Lung (tissue), 12 donors: ENCODE results near the gene YAF2. TPM values are rescaled to one million over a fixed set of nuclear protein-coding genes. Genes with fewer than 3 reads are reported as not detected.

ENCODE experiments used
- ATAC-seq: fragments of 200-7000 bp; cut with Tn5 transposase; one replicate; pipeline ENCODE4 v1.9.1; 2020; ENCODE audit warnings: moderate number of reproducible peaks; ENCODE audit not compliant: insufficient read depth, low FRiP score
- DNase-seq, 3 donors: peaks; one replicate each; pipeline ENCODE4 v3.0.0-alpha.2; 2013 to 2017
- H3K27ac ChIP-seq, 2 donors: one replicate each; pipeline ENCODE4 v1.5.1; 2013; ENCODE audit warnings: mild to moderate bottlenecking in 2 of 2, moderate library complexity in 2 of 2, control low read depth in 1 of 2, inconsistent platforms in 1 of 2, low read depth in 1 of 2, low read length in 1 of 2
- H3K27me3 ChIP-seq, 3 donors: one replicate each; pipeline ENCODE4 v1.5.1; 2013; ENCODE audit warnings: low read length in 2 of 3; ENCODE audit not compliant: control insufficient read depth in 3 of 3, insufficient read depth in 3 of 3
- H3K36me3 ChIP-seq, 4 donors: one replicate each; pipeline ENCODE4 v1.5.1; 2013; ENCODE audit warnings: low read length in 4 of 4, mild to moderate bottlenecking in 1 of 4, moderate library complexity in 1 of 4; ENCODE audit not compliant: control insufficient read depth in 4 of 4, insufficient read depth in 4 of 4
- H3K4me1 ChIP-seq, 5 donors: one replicate each; pipeline ENCODE4 v1.5.1; 2013; ENCODE audit warnings: low read length in 5 of 5, mild to moderate bottlenecking in 2 of 5, moderate library complexity in 1 of 5; ENCODE audit not compliant: control insufficient read depth in 5 of 5, insufficient read depth in 5 of 5
- H3K4me3 ChIP-seq: one replicate; pipeline ENCODE4 v1.5.1; 2013; ENCODE audit warnings: mild to moderate bottlenecking, control low read depth, moderate library complexity
- H3K9ac ChIP-seq, 2 donors: one replicate each; pipeline ENCODE4 v1.5.1; 2013; ENCODE audit warnings: low read length in 2 of 2, control low read depth in 1 of 2; ENCODE audit not compliant: insufficient read depth in 1 of 2
- H3K9me3 ChIP-seq, 4 donors: one replicate each; pipeline ENCODE4 v1.5.1; 2013; ENCODE audit warnings: low read length in 3 of 4, mild to moderate bottlenecking in 1 of 4, moderate library complexity in 1 of 4; ENCODE audit not compliant: control insufficient read depth in 4 of 4, insufficient read depth in 3 of 4
- CTCF ChIP-seq: IDR thresholded peaks from 2 replicates; pipeline ENCODE4 v1.5.1; 2012; ENCODE audit warnings: mild to moderate bottlenecking; ENCODE audit errors: control extremely low read depth, extremely low read depth
- WGBS, 2 donors: extraction: QIAGEN DNeasy Blood & Tissue Kit; methylation state at CpG; one replicate each; pipeline ENCODE4 v1.1.7; 2013; 5-methylcytosine and 5-hydroxymethylcytosine counted together
- polyA plus RNA-seq, 2 donors: library from polyadenylated mRNA; stranded (reverse); fragments of 200-250 nt; gene quantifications; one replicate each; pipeline ENCODE4 v1.2.1, GENCODE V29; 2013
- total RNA-seq, 2 donors: library from RNA; depleted of rRNA in 1 of 2; stranded (reverse); fragments of >200 nt in 1 of 2; gene quantifications; one replicate each; pipeline ENCODE4 v1.2.1, GENCODE V29; 2014 to 2021
- donor health status: control.
- donor health status: control.
- donor health status: Bipolar disorder and iron deficiency.
- donor health status: healthy.
- donor health status: DM: yes; HTN: yes; CAD: no.

Gene YAF2
- total and polyA plus RNA-seq, 4 donors = 9.4 to 27.9 (median 19.0) TPM

GRCh38 chr12:42173961-42174521 is 64.0 kb downstream of the YAF2 start:
- Histone ChIP-seq H3K9ac (no peak overlapping the region), H3K36me3 (peaks cover 0 to 10% (median 3%) of the 10 kb centered on the region in 4 donors), H3K4me1 (peaks cover 0 to 8% (median 0%) of the 10 kb centered on the region in 5 donors), H3K9me3 (no peaks in the 10 kb centered on the region), H3K27me3 (no peaks in the 10 kb centered on the region), H3K27ac (no peak overlapping the region), H3K4me3 (no peak overlapping the region)
- no peak for ATAC-seq
- no peak for TF ChIP-seq CTCF
- no peak for DNase-seq

GRCh38 chr12:42172441-42173210 is 65.4 kb downstream of the YAF2 start:
- DNase-seq = no peak
- Histone ChIP-seq H3K4me3 (no peak overlapping the region), H3K27me3 (no peaks in the 10 kb centered on the region), H3K36me3 (peaks cover 0 to 7% (median 3%) of the 10 kb centered on the region in 4 donors), H3K9me3 (no peaks in the 10 kb centered on the region), H3K4me1 (peaks cover 0 to 8% (median 0%) of the 10 kb centered on the region in 5 donors), H3K27ac (no peak overlapping the region), H3K9ac (no peak overlapping the region)
- no peak for TF ChIP-seq CTCF
- WGBS, 2 donors = 94 to 98% methylated on average over 4 of the region's 4 CpGs
- ATAC-seq = no peak

- TF ChIP-seq CTCF = no peak
- no peaks in the 10 kb centered on the region for H3K27me3 ChIP-seq
- H3K9ac ChIP-seq = no peak overlapping the region
- no peak for DNase-seq
- H3K9me3 ChIP-seq = no peaks in the 10 kb centered on the region
- ATAC-seq = no peak
- no peak overlapping the region for H3K27ac ChIP-seq
- no peak overlapping the region for H3K4me3 ChIP-seq
- WGBS, 2 donors = 96 to 97% methylated on average over 6 of the region's 6 CpGs
- peaks cover 0 to 3% (median 0%) of the 10 kb centered on the region in 5 donors for H3K4me1 ChIP-seq
- no peaks in the 10 kb centered on the region for H3K36me3 ChIP-seq
Observed at GRCh38 chr12:42167711-42168110, 70.3 kb downstream of the YAF2 start.
